ENCODE measurements around the gene NDOR1.

Gene NDOR1

GRCh38 chr9:137184881-137185660, 20.4 kb upstream of the NDOR1 start:
- no peak for DNase-seq (ENCODE audit: low read depth)
- H3K4me3 ChIP-seq (ENCODE audit: low read depth, low read length): no peak overlapping the region
- TF ChIP-seq CTCF (IDR thresholded peaks at IDR 0.05; ENCODE audit: control insufficient read depth, extremely low read depth, insufficient read depth): no peak

GRCh38 chr9:137185921-137186320, 19.6 kb upstream of the NDOR1 start:
- no peak for TF ChIP-seq CTCF (IDR thresholded peaks at IDR 0.05; ENCODE audit: control insufficient read depth, extremely low read depth, insufficient read depth)
- H3K4me3 ChIP-seq (ENCODE audit: low read depth, low read length): no peak overlapping the region
- DNase-seq (ENCODE audit: low read depth): no peak

GRCh38 chr9:137186385-137186784, 19.1 kb upstream of the NDOR1 start:
- peak overlapping the region; percentile 100; the same call in 1 of the 2 replicates for H3K4me3 ChIP-seq (ENCODE audit: low read depth, low read length)
- no peak for DNase-seq (ENCODE audit: low read depth)
- TF ChIP-seq CTCF (IDR thresholded peaks at IDR 0.05; ENCODE audit: control insufficient read depth, extremely low read depth, insufficient read depth): no peak

- DNase-seq (ENCODE audit: low read depth): no peak
- TF ChIP-seq CTCF (IDR thresholded peaks at IDR 0.05; ENCODE audit: control insufficient read depth, extremely low read depth, insufficient read depth): no peak
- peak overlapping the region; percentile 100 for H3K4me3 ChIP-seq (ENCODE audit: low read depth, low read length)
Observed at GRCh38 chr9:137187386-137187785, 18.1 kb upstream of the NDOR1 start.

- DNase-seq (ENCODE audit: low read depth): no peak
- H3K4me3 ChIP-seq (ENCODE audit: low read depth, low read length): peak overlapping the region; percentile 100
- TF ChIP-seq CTCF (IDR thresholded peaks at IDR 0.05; ENCODE audit: control insufficient read depth, extremely low read depth, insufficient read depth): no peak
Observed at GRCh38 chr9:137188086-137188489, 17.4 kb upstream of the NDOR1 start.

GRCh38 chr9:137188490-137189296, 16.8 kb upstream of the NDOR1 start, which contains the start of the genes ANAPC2 and SSNA1:
TSS of gene ANAPC2 (minus strand) at chr9:137188560. CDS start at chr9:137188532, 28 bp downstream.
TSS of gene SSNA1 (plus strand) at chr9:137188676. CDS start at chr9:137188727, 51 bp downstream.
- peak; percentile 47 for TF ChIP-seq CTCF (IDR thresholded peaks at IDR 0.05; ENCODE audit: control insufficient read depth, extremely low read depth, insufficient read depth)
- peak within 1 kb of the TSS; percentile 100 for H3K4me3 ChIP-seq (ENCODE audit: low read depth, low read length)
- DNase-seq (ENCODE audit: low read depth): peak; percentile 86

Data from LNCaP clone FGC (cell line).